PC-3 (cell line): ENCODE data around the gene GANC. TPM values are rescaled to one million over a fixed set of nuclear protein-coding genes. Genes with fewer than 3 reads are reported as not detected.

Source experiments
- ATAC-seq: fragments of 200-7000 bp; cut with Tn5 transposase; 2 replicates; pipeline ENCODE4 v1.9.1; 2020; ENCODE audit warnings: mild to moderate bottlenecking, moderate library complexity
- BruUV-seq: library from RNA; stranded (reverse); fragments of 400-500 nt; replicated peaks from 2 replicates; lab custom pipeline; 2021; lab: Mats Ljungman, UMichigan
- CTCF ChIA-PET: fragments of 300-600 bp; sonication (Branson Sonifier 250); formaldehyde crosslinking; loops from one replicate; lab custom pipeline; 2022; ENCODE audit warnings: antibody characterized with exemption; lab: Charles Lee
- POLR2A ChIA-PET: fragments of 300-600 bp; sonication (Branson Sonifier 250); formaldehyde crosslinking; loops from one replicate; lab custom pipeline; 2022; ENCODE audit warnings: antibody characterized with exemption; ENCODE audit not compliant: unreplicated experiment; lab: Charles Lee
- DNase-seq: peaks from one replicate; pipeline ENCODE4 v3.0.0-alpha.2; 2015
- H2AFZ ChIP-seq: fragments of 300-600 bp; sonication (generic); 2 replicates; pipeline ENCODE4 v1.6.0; 2016; ENCODE audit warnings: antibody characterized with exemption, low read length
- H3F3A ChIP-seq: fragments of 300-600 bp; sonication (generic); one replicate; pipeline ENCODE4 v1.6.0; 2017; ENCODE audit warnings: antibody characterized with exemption, low read length, control low read depth, mild to moderate bottlenecking; ENCODE audit not compliant: unreplicated experiment
- H3K27ac ChIP-seq: fragments of 300-600 bp; sonication (generic); 2 replicates; pipeline ENCODE4 v1.5.1; 2016; ENCODE audit warnings: mild to moderate bottlenecking, low read length
- H3K27me3 ChIP-seq: fragments of 300-600 bp; sonication (generic); 2 replicates; pipeline ENCODE4 v1.6.1; 2016; ENCODE audit warnings: low read length, mixed read lengths
- H3K36me3 ChIP-seq: fragments of 300-600 bp; sonication (generic); 2 replicates; pipeline ENCODE4 v1.6.1; 2016; ENCODE audit warnings: low read depth, mixed run types, low read length, mixed read lengths
- H3K4me1 ChIP-seq: fragments of 300-600 bp; sonication (generic); 2 replicates; pipeline ENCODE4 v1.5.1; 2016; ENCODE audit warnings: low read length; ENCODE audit not compliant: insufficient read depth
- H3K4me2 ChIP-seq: fragments of 300-600 bp; sonication (generic); 2 replicates; pipeline ENCODE4 v1.6.0; 2016; ENCODE audit warnings: low read length
- H3K4me3 ChIP-seq: fragments of 300-600 bp; sonication (generic); 2 replicates; pipeline ENCODE4 v1.5.1; 2016; ENCODE audit warnings: mild to moderate bottlenecking, low read length, mixed read lengths
- H3K79me2 ChIP-seq: fragments of 300-600 bp; sonication (generic); 2 replicates; pipeline ENCODE4 v1.6.1; 2017; ENCODE audit warnings: low read length, mixed read lengths
- H3K9ac ChIP-seq: fragments of 300-600 bp; sonication (generic); 2 replicates; pipeline ENCODE4 v1.6.0; 2016; ENCODE audit warnings: mild to moderate bottlenecking, low read length
- H3K9me2 ChIP-seq: fragments of 300-600 bp; sonication (generic); replicated peaks from 2 replicates; pipeline ENCODE4 v1.6.1; 2016; ENCODE audit warnings: mixed run types, low read length, mixed read lengths
- H3K9me3 ChIP-seq: fragments of 300-600 bp; sonication (generic); 2 replicates; pipeline ENCODE4 v1.6.1; 2016; ENCODE audit warnings: low read length, mixed read lengths
- H4K20me1 ChIP-seq: fragments of 300-600 bp; sonication (generic); 2 replicates; pipeline ENCODE4 v1.6.1; 2016; ENCODE audit warnings: low read length, mixed read lengths
- CTCF ChIP-seq: fragments of 300-600 bp; sonication (generic); conservative IDR thresholded peaks from 2 replicates; pipeline ENCODE4 v1.5.1; 2017; ENCODE audit warnings: antibody characterized with exemption, low read depth, mild to moderate bottlenecking, low read length
- EZH2 ChIP-seq: fragments of 300-600 bp; sonication (generic); IDR thresholded peaks from one replicate; pipeline ENCODE4 v1.6.1; 2017; ENCODE audit warnings: antibody characterized with exemption, mild to moderate bottlenecking, low read length; ENCODE audit not compliant: unreplicated experiment
- EZH2phosphoT487 ChIP-seq: fragments of 300-600 bp; sonication (generic); IDR thresholded peaks from 2 replicates; pipeline ENCODE4 v1.6.1; 2018; ENCODE audit warnings: mild to moderate bottlenecking, antibody characterized with exemption, low read length, borderline replicate concordance
- intact Hi-C: fragments of 100-400 bp; cut with micrococcal nuclease; formaldehyde crosslinking; loops from 2 replicates; pipeline ENCODE4 v1.9.0; 2023
- total RNA-seq: library from RNA; depleted of rRNA; stranded (reverse); fragments of >200 nt; gene quantifications from 2 replicates; pipeline ENCODE4 v1.2.3, GENCODE V29; 2014

Gene GANC
- total RNA-seq, 1 experiment from 2014 or later = 12.4 TPM

DNA sequence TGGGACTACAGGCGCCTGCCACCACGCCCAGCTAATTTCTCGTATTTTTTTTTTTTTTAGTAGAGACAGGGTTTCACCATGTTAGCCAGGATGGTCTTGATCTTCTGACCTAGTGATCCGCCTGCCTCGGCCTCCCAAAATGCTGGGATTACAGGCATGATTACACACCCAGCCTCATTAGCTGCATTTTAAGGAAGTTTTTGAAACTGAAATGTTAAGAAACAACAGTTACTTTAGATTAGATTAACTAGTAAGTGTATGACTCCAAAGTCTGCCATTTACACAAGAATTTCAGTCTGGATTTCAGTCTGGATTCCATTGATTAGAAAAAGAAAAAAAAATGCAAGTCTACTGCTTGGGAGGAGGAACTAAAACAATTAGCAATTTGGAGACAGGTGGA lies 40.4 kb upstream of the GANC start:
- H4K20me1 ChIP-seq = no peaks in the 10 kb centered on the region
- H3K79me2 ChIP-seq = no peaks in the 10 kb centered on the region
- H2AFZ ChIP-seq = no peak overlapping the region
- H3K4me2 ChIP-seq = no peak overlapping the region
- H3F3A ChIP-seq = no peaks in the 10 kb centered on the region
- DNase-seq (no peak), ATAC-seq (no peak)
- no peak overlapping the region for H3K9ac ChIP-seq
- H3K27me3 ChIP-seq = no peaks in the 10 kb centered on the region
- TF ChIP-seq CTCF = no peak
- no peak for TF ChIP-seq EZH2
- TF ChIP-seq EZH2phosphoT487 = no peak
- H3K27ac ChIP-seq = no peak overlapping the region
- CTCF ChIA-PET = no interaction called here
- no TSS peak for BruUV-seq
- H3K4me1 ChIP-seq = no peaks in the 10 kb centered on the region
- no peaks in the 10 kb centered on the region for H3K9me2 ChIP-seq
- POLR2A ChIA-PET = no interaction called here
- H3K4me3 ChIP-seq = no peak overlapping the region
- intact Hi-C loops = no loop called here
- no peaks in the 10 kb centered on the region for H3K9me3 ChIP-seq
- H3K36me3 ChIP-seq = peaks cover 56% of the 10 kb centered on the region

DNA sequence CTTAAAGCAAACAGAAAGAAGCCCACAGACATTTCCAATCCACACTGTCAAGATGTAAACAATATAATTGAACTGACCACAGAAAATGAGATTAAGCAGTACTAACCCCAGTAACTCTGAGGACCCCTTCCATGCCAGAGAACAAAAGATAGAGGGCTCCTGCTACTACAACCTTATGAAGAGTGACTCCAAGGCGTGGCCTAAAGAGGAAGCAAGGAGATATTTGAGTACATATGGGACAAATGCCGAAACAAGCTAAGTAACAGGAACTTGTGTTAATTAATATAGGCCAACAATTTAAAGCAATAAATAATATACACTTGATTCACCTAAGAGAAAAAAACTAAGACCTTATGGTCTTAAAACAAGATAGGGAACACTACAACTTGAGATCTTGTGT lies 39.9 kb upstream of the GANC start:
- no peaks in the 10 kb centered on the region for H4K20me1 ChIP-seq
- POLR2A ChIA-PET = no interaction called here
- H2AFZ ChIP-seq = no peak overlapping the region
- intact Hi-C loops = no loop called here
- CTCF ChIA-PET = no interaction called here
- H3K4me1 ChIP-seq = no peaks in the 10 kb centered on the region
- H3F3A ChIP-seq = no peaks in the 10 kb centered on the region
- no peaks in the 10 kb centered on the region for H3K27me3 ChIP-seq
- TF ChIP-seq EZH2 = no peak
- no peak for TF ChIP-seq EZH2phosphoT487
- H3K9ac ChIP-seq = no peak overlapping the region
- DNase-seq (no peak), ATAC-seq (no peak)
- no peak overlapping the region for H3K4me3 ChIP-seq
- H3K4me2 ChIP-seq = no peak overlapping the region
- H3K79me2 ChIP-seq = no peaks in the 10 kb centered on the region
- no peaks in the 10 kb centered on the region for H3K9me3 ChIP-seq
- BruUV-seq = no TSS peak
- no peaks in the 10 kb centered on the region for H3K9me2 ChIP-seq
- no peak overlapping the region for H3K27ac ChIP-seq
- peaks cover 54% of the 10 kb centered on the region for H3K36me3 ChIP-seq

- no peak overlapping the region for H3K27ac ChIP-seq
These were observed 33.3 kb upstream of the GANC start for GRCh38 chr15:42239528-42240182.

More at GRCh38 chr15:42239528-42240182, 33.3 kb upstream of the GANC start:
- ChIA-PET CTCF (no interaction called here), POLR2A (no interaction called here)
- peaks cover 8% of the 10 kb centered on the region for H3K4me1 ChIP-seq
- H3K36me3 ChIP-seq = peaks cover 57% of the 10 kb centered on the region
- no peaks in the 10 kb centered on the region for H3K9me2 ChIP-seq
- H3K4me2 ChIP-seq = no peak overlapping the region
- H2AFZ ChIP-seq = no peak overlapping the region
- H3K79me2 ChIP-seq = no peaks in the 10 kb centered on the region; the same call in 1 of the 2 replicates
- ATAC-seq (no peak), DNase-seq (no peak)
- no peaks in the 10 kb centered on the region for H3K9me3 ChIP-seq
- no peaks in the 10 kb centered on the region for H3K27me3 ChIP-seq
- H4K20me1 ChIP-seq = peaks cover 9% of the 10 kb centered on the region; the same call in 1 of the 2 replicates
- no TSS peak for BruUV-seq
- H3K9ac ChIP-seq = no peak overlapping the region
- H3F3A ChIP-seq = no peaks in the 10 kb centered on the region
- TF ChIP-seq CTCF (no peak), EZH2 (no peak), EZH2phosphoT487 (no peak)
- no peak overlapping the region for H3K4me3 ChIP-seq
- intact Hi-C loops = no loop called here
